NOMO-1 (cell line): ENCODE measurements around the gene HK1.
A peak's percentile ranks its signal among the peaks of the same experiment; 100 is the strongest.

ENCODE experiments used
- DNase-seq, 2 experiments: peaks; one replicate each; lab custom pipeline; 2025; ENCODE audit not compliant: unreplicated experiment in 2 of 2; lab: John Stamatoyannopoulos, UW

HK1 gene

DNA sequence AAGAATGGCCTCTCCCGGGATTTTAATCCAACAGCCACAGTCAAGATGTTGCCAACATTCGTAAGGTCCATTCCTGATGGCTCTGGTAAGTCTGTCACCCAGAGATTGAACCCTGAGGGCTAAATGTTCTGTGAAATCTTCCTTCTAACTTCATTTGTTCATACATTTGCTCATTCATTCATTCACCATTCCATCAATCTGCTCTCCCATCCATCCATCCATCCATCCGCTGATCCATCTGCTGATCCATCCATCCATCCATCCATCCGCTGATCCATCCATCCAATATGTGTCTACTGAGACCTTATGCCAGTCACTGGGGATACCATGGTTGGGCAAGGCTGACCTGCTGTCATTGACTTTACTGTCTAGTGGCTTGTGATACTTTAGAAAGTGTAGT is 65.6 kb downstream of the HK1 start:
- no peak for DNase-seq

DNA sequence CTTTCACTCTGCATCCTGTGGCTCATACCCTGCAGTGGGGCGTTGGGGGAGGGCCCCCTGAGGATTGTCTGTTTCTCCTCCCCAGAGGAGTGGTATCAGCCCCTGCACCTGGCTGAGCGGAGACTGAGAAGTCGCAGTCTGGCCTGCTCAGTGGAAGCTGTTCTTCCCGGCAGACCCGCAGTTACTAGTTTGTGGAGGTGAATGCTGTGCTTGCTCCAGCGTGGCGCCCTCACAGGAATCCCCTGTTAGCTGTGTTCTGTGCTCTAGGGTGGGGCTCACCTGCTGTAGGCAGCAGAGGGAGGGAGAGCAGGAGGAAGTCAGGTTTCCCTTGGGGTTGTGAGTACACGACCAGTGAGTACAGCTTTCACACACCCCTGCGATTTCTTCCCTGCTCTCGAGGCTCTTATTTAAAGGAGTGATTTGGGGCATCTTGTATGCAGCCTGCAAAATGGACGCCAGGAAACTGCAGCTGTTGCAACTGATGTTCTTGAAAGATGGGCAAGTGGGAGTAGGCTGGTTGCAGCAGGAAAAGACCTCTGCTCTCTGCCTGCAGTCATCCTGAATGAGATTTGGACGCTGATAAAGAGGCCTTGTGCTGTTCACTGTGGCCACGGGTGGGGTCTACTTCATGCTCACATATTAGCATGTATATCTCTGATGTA is 66.4 kb downstream of the HK1 start:
- no peak for DNase-seq

- no peak for DNase-seq
Measured at GRCh38 chr10:69345402-69345801, 67.1 kb downstream of the HK1 start.

GRCh38 chr10:69345890-69346474 is 67.7 kb downstream of the HK1 start:
- DNase-seq, result no peak

GRCh38 chr10:69346776-69347175 is 68.5 kb downstream of the HK1 start:
- DNase-seq, result peak in 1 of 2 experiments; percentile 8

DNA sequence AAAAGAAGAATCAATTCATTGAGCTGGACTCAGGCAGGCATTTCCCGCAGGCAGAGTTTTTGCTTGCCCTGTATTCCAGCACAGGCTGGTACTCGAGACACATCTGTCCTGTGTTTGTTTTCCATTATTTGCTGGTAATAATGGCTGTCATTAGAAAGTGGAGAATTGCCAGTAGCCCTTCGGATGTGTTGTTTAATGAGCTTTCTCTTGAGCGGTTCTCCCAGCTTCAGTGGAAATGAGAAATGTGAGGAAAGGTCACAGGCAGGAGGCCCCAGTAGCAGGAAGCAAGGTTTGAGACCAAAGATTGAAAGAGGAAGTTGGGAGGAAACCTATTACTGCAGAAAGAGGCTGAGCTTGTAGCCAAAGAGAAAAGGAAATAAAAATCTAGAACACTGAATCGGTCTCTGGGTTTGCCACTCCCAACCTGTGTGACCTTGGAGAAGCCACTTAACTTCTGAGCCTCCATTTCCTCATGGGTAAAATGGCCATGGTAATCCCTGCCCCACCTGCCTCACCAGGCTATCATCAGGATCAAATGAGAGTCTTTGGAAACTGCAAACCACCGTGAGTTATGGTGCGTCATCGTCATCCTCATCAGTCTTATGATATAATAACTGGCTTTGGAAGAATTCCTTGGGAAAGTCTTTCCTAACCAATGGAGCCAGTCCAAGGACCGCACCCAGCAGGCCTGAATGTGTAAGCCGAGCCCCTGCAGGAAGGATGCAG is 70.7 kb downstream of the HK1 start:
- DNase-seq, result peak; percentile 72 to 93

- no peak for DNase-seq
Measured at GRCh38 chr10:69349542-69349888, 71.2 kb downstream of the HK1 start.

DNA sequence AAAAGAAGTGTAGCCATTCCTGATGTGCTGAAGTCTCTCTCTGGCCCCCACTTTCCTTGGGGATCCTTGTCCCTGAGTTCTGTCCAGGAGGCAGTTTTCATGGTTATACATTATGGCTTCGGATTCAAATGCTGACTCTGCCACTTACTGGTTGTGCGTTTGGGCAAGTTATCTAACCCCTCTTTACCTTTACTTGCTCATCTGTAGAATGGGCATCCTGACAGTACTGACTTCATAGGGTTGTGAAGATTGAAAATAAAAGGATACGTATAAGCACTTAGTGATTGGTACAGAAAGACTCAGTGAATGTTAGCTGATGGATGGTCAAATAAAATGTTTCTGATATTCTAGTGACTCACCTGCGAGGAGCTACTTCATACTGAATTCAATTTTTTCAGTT is 73.3 kb downstream of the HK1 start:
- no peak for DNase-seq

GRCh38 chr10:69352569-69353264 is 74.4 kb downstream of the HK1 start:
- no peak for DNase-seq

DNA sequence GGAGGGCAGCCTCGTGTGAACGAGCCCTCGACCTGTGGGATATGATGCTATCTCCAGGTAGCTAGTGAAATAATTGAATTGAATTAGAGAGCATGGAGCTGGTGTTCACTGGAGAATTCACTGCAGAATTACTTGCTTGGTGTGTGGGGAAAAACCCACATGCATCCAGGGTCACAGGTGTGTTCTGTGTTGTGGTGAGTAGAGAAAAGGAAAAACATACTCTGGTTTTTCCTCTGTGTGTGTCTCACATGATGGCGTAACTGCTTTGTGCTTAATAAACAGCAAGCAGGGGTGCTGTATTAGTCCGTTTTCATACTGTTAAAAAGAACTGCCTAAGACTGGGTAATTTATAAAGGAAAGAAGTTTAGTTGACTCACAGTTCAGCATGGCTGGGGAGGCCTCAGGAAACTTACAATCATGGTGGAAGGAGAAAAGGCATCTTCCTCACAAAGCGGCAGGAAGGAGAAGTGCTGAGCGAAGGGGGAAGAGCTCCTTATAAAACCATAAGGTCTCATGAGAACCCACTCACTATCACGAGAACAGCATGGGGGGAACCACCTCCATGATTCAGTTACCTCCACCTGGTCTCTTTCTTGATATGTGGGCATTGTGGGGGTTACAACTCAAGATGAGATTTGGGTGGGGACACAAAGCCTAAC is 75.8 kb downstream of the HK1 start:
- no peak for DNase-seq

GRCh38 chr10:69356187-69356586 is 77.9 kb downstream of the HK1 start:
- DNase-seq, result no peak

DNA sequence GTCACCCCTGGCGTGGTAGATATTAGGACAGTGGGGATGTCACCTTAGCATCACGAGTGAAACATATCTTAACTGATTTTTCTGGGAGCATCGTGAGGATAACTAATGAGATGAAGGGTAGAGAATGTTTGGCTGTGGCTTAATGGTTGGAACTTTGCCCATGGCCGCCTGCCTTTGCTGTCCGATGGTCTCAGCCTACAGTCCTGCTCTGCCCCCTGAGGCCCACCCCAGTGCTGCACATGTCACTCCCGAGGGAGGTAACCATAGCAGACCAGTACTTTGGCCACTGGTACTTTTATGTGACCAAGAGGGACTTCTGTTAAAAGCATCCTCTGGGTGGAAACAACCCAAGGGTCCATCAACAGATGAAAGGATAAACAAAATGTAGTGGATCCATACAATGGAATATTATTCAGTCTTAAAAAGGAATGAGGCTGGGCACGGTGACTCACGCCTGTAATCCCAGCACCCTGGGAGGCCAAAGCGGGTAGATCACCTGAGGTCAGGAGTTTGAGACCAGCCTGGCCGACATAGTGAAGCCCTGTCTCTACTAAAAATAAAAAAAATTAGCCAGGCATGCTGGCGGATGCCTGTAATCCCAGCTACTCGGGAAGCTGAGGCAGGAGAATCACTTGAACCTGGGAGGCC is 80.0 kb downstream of the HK1 start:
- no peak for DNase-seq

DNA sequence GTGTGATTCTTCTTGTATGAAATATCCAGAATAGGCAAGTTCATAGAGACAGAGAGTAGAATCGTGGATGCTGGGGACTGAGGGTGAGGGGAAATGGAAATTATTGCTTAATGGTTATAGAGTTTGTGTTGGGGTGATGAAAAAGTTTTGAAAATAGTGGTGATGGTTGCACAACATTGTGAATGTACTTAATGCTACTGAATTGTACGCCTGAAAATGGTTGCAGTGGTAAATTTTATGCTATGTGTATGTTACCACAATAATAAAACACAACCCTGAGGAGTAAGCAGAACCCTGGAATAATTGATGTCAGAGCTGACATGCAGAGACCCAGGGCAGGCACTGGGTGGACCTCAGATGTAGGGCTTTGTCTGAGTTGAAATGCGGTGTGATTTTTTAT is 80.9 kb downstream of the HK1 start:
- peak; percentile 66 to 83 for DNase-seq

- DNase-seq, result no peak
Measured at GRCh38 chr10:69359594-69359993, 81.3 kb downstream of the HK1 start.

GRCh38 chr10:69360485-69361302 is 82.4 kb downstream of the HK1 start:
- DNase-seq, result no peak

DNA sequence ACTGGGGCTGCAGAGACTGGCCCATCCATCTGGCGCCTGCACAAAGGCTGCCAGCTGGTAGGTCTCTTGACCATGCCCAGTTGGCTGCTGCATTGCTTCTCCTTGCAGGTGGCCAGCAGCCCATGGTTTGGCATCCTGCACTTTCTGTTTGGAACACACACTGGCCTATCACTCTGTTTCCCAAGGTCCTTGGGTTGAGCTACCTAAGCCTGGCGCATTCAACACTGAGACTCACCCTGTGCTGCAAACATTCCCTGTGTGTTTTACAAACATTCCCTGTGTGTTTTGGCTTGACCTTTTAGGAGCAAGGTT is 83.0 kb downstream of the HK1 start:
- no peak for DNase-seq

- DNase-seq, result no peak
Measured at GRCh38 chr10:69362471-69362954, 84.2 kb downstream of the HK1 start.

- no peak for DNase-seq
Measured at GRCh38 chr10:69363666-69364065, 85.4 kb downstream of the HK1 start.

DNA sequence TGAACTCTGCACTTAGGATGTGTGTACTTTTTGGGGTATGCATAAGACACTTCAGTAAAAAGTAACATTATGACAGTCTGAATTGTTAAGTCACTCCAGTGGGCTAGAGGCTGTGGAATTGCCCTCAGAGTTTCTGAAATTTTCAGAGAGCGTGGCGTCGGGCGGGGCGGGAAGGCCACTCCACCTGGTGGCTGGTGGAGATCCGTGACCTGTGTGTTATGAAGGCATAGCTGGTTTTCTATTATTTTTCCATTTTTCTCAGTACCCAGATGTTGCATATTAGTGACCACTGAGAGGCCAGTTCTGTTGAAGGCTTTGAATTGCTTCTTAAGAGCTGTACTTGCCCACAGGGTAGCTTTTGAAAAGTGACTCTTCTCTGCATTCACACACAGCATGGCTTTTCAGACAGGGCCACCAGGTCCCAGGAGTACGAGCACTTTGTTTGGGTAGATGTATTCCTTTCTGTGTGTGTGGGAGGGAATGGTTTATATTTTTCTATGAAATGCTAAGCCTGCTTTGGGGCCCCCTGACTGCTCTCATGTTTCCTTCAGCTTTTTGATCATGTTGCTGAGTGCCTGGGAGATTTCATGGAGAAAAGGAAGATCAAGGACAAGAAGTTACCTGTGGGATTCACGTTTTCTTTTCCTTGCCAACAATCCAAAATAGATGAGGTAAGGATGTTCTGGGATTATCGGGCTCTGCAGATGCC is 86.1 kb downstream of the HK1 start:
- no peak for DNase-seq
